Ovary (tissue), 3 donors: Measurements from ENCODE around the gene ZC3H7A.

Source experiments
- POLR2A ChIP-seq: fragments of 450-650 bp; IDR thresholded peaks from one replicate; pipeline ENCODE4 v1.6.1; 2017; ENCODE audit warnings: antibody characterized with exemption, mild to moderate bottlenecking, moderate library complexity
- TF ChIP-seq, protein P1 (sequence below), 3 donors: fragments of 450-650 bp in 2 of 3; fragments of 200-600 bp in 1 of 3; IDR thresholded peaks; one replicate each; pipeline versions ENCODE4 v1.5.1 to v1.8.0; 2016 to 2022; ENCODE audit warnings: antibody characterized with exemption in 3 of 3, mild to moderate bottlenecking in 1 of 3
- donor health status: DM: no; HTN: no; CAD: no.

DNA sequence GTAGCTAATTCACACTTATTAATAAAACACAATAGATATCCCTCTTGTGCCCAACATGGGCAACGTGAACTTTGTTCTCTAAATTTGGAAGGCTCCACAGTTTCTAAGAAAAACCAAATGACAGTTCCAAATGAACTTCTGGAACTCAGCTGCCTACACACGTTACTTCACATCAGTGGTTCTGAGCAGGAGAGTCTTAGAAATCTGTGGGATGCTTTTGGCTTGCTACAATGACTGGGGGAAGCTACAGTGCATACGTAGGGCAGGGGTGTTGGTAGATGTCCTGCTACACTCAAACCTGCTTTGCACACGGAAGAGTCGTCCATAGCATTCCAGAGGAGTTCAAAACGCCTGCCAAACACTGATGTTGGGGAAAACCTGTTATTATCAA lies 62.4 kb downstream of the ZC3H7A start:
- TF ChIP-seq POLR2A, result no peak
- TF ChIP-seq, protein P1, sequence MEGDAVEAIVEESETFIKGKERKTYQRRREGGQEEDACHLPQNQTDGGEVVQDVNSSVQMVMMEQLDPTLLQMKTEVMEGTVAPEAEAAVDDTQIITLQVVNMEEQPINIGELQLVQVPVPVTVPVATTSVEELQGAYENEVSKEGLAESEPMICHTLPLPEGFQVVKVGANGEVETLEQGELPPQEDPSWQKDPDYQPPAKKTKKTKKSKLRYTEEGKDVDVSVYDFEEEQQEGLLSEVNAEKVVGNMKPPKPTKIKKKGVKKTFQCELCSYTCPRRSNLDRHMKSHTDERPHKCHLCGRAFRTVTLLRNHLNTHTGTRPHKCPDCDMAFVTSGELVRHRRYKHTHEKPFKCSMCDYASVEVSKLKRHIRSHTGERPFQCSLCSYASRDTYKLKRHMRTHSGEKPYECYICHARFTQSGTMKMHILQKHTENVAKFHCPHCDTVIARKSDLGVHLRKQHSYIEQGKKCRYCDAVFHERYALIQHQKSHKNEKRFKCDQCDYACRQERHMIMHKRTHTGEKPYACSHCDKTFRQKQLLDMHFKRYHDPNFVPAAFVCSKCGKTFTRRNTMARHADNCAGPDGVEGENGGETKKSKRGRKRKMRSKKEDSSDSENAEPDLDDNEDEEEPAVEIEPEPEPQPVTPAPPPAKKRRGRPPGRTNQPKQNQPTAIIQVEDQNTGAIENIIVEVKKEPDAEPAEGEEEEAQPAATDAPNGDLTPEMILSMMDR (IDR thresholded peaks at IDR 0.05), result no peak
